CD4-positive, CD25-positive, alpha-beta regulatory T cell (primary cell): ENCODE measurements around the gene CTXND1. TPM values are rescaled to one million over a fixed set of nuclear protein-coding genes. Genes with fewer than 3 reads are reported as not detected.

ENCODE experiments used
- ATAC-seq, 2 donors: fragments of 150-1000 bp; cut with Tn5 transposase; one replicate each; pipeline ENCODE4 v1.10.0; 2021; ENCODE audit warnings: low read depth in 2 of 2, moderate number of reproducible peaks in 2 of 2, moderate library complexity in 1 of 2
- DNase-seq, 3 donors: peaks; one replicate each; pipeline versions ENCODE4 v3.0.0 to v3.0.0-alpha.2; 2012 to 2022; ENCODE audit warnings: mixed read lengths in 1 of 3
- H3K27ac ChIP-seq: one replicate; pipeline ENCODE4 v1.7.0; 2013; ENCODE audit warnings: mild to moderate bottlenecking, low read length; ENCODE audit not compliant: insufficient read depth, poor library complexity, severe bottlenecking
- H3K27me3 ChIP-seq: one replicate; pipeline ENCODE4 v1.7.0; 2013; ENCODE audit warnings: low read length; ENCODE audit not compliant: control insufficient read depth, insufficient read depth
- H3K36me3 ChIP-seq: one replicate; pipeline ENCODE4 v1.7.0; 2013; ENCODE audit warnings: mild to moderate bottlenecking, low read length, moderate library complexity; ENCODE audit not compliant: control insufficient read depth, insufficient read depth
- H3K4me1 ChIP-seq: 2 replicates; pipeline ENCODE4 v1.7.0; 2013; ENCODE audit warnings: mild to moderate bottlenecking, low read length; ENCODE audit not compliant: insufficient read depth, control insufficient read depth, poor library complexity, severe bottlenecking
- H3K4me3 ChIP-seq: one replicate; pipeline ENCODE4 v1.7.0; 2013; ENCODE audit warnings: low read depth, mild to moderate bottlenecking, low read length, moderate library complexity
- H3K9me3 ChIP-seq, 2 experiments: 1 replicate in 1 of 2; 2 replicates in 1 of 2; pipeline ENCODE4 v1.7.0; 2013; ENCODE audit warnings: low read length in 2 of 2, mild to moderate bottlenecking in 1 of 2, moderate library complexity in 1 of 2; ENCODE audit not compliant: control insufficient read depth in 2 of 2
- H3K27ac Mint-ChIP-seq, 3 donors: one replicate each; pipeline ENCODE4 v1.8.0; 2020 to 2022; ENCODE audit warnings: mild to moderate bottlenecking in 3 of 3, mixed read lengths in 3 of 3, moderate library complexity in 2 of 3
- H3K27me3 Mint-ChIP-seq: one replicate; pipeline ENCODE4 v1.8.0; 2022; ENCODE audit warnings: mild to moderate bottlenecking, mixed read lengths
- H3K36me3 Mint-ChIP-seq: one replicate; pipeline ENCODE4 v1.8.0; 2020; ENCODE audit warnings: mixed read lengths
- H3K4me1 Mint-ChIP-seq, 4 donors: one replicate each; pipeline ENCODE4 v1.8.0; 2020 to 2022; ENCODE audit warnings: mixed read lengths in 4 of 4, mild to moderate bottlenecking in 1 of 4
- H3K4me3 Mint-ChIP-seq, 4 donors: one replicate each; pipeline ENCODE4 v1.8.0; 2020 to 2022; ENCODE audit warnings: mild to moderate bottlenecking in 4 of 4, mixed read lengths in 4 of 4, moderate library complexity in 3 of 4
- H3K9me3 Mint-ChIP-seq, 7 donors: one replicate each; pipeline ENCODE4 v1.8.0; 2020 to 2022; ENCODE audit warnings: mixed read lengths in 7 of 7, mild to moderate bottlenecking in 3 of 7, moderate library complexity in 2 of 7
- polyA plus RNA-seq, 4 donors: library from polyadenylated mRNA; unstranded; fragments of 300-500 nt; fragmentation: Illumina TruSeq; gene quantifications; one replicate each; pipeline ENCODE4 v1.2.3, GENCODE V29; 2021
- total RNA-seq: library from RNA; stranded (reverse); gene quantifications from one replicate; pipeline ENCODE4 v1.2.3, GENCODE V29; 2022

CTXND1 gene
- total and polyA plus RNA-seq, 5 donors from 2014 or later: not detected

DNA sequence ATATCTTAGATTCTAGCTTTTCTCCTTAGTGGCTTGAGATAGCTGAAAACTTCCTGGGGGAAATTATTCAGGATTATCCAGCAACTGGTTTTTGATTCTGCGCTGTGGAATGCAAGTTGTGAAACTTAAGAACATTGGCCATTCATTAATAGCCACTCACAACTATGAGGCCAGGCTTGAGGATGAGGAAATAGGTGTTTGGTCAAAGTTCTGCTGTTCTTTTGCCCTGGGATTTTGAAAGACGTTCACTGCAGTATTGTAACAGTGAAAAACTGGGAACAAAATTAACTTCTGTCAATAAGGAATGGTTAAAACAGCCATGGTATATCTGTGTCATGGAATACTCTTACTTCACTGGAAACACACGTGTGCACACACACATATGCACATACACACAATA lies 44.1 kb downstream of the CTXND1 start:
- H3K36me3 ChIP-seq: no peaks in the 10 kb centered on the region
- ATAC-seq: no peak
- H3K4me1 Mint-ChIP-seq: no peaks in the 10 kb centered on the region
- peaks cover 0 to 2% (median 0%) of the 10 kb centered on the region in 7 donors for H3K9me3 Mint-ChIP-seq
- peaks cover 5% of the 10 kb centered on the region for H3K27me3 ChIP-seq
- no peak overlapping the region for H3K27ac ChIP-seq
- no peak overlapping the region for H3K27ac Mint-ChIP-seq
- H3K4me1 ChIP-seq: no peaks in the 10 kb centered on the region
- H3K36me3 Mint-ChIP-seq: no peaks in the 10 kb centered on the region
- no peak for DNase-seq
- no peak overlapping the region for H3K4me3 ChIP-seq
- no peak overlapping the region for H3K4me3 Mint-ChIP-seq
- peaks cover 36% of the 10 kb centered on the region for H3K27me3 Mint-ChIP-seq
- H3K9me3 ChIP-seq: no peaks in the 10 kb centered on the region

- no peak for DNase-seq
- Mint-ChIP-seq H3K9me3 (no peaks in the 10 kb centered on the region), H3K36me3 (no peaks in the 10 kb centered on the region), H3K4me3 (no peak overlapping the region), H3K27me3 (peaks cover 18% of the 10 kb centered on the region), H3K27ac (no peak overlapping the region), H3K4me1 (no peaks in the 10 kb centered on the region)
- Histone ChIP-seq H3K36me3 (no peaks in the 10 kb centered on the region), H3K27me3 (peaks cover 2% of the 10 kb centered on the region), H3K9me3 (no peaks in the 10 kb centered on the region), H3K4me3 (no peak overlapping the region), H3K4me1 (no peaks in the 10 kb centered on the region), H3K27ac (no peak overlapping the region)
- ATAC-seq: no peak
Observed at GRCh38 chr15:80204231-80204630, 47.8 kb downstream of the CTXND1 start.

DNA sequence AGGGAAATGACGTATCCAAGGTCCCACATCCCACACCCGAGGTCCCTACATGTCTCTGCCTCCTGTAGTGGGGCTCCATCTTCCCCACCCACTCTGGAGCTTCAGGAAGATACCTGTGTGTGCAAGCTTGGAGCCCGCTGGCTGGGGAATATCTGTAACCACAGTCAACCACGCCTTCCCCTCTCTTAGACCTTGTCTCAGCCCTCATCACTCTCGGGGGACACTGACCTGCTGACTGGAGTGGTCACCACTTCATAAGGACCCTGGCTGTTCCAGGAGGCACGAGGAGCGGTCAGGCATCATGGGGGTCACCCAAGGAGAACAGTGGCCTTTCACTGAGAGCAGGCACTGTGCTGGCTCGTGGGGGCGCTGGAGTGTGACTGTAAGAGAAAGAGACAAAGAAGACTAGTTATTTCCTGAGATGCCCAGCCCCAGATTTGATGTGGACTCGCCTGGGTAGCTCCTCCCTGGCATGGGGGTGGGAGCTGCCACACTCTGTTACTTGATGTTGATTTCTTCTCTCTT lies 48.6 kb downstream of the CTXND1 start:
- Histone ChIP-seq H3K4me1 (no peaks in the 10 kb centered on the region), H3K4me3 (no peak overlapping the region), H3K27ac (no peak overlapping the region), H3K27me3 (peaks cover 2% of the 10 kb centered on the region), H3K36me3 (no peaks in the 10 kb centered on the region), H3K9me3 (no peaks in the 10 kb centered on the region)
- Mint-ChIP-seq H3K9me3 (no peaks in the 10 kb centered on the region), H3K4me3 (no peak overlapping the region), H3K36me3 (no peaks in the 10 kb centered on the region), H3K4me1 (no peaks in the 10 kb centered on the region), H3K27ac (no peak overlapping the region), H3K27me3 (peaks cover 18% of the 10 kb centered on the region)
- DNase-seq: no peak
- ATAC-seq: no peak

- Histone ChIP-seq H3K27me3 (peaks cover 2% of the 10 kb centered on the region), H3K4me3 (no peak overlapping the region), H3K9me3 (no peaks in the 10 kb centered on the region), H3K4me1 (no peaks in the 10 kb centered on the region), H3K27ac (no peak overlapping the region), H3K36me3 (no peaks in the 10 kb centered on the region)
- Mint-ChIP-seq H3K27me3 (peaks cover 16% of the 10 kb centered on the region), H3K27ac (no peak overlapping the region), H3K4me1 (no peaks in the 10 kb centered on the region), H3K36me3 (no peaks in the 10 kb centered on the region), H3K4me3 (no peak overlapping the region), H3K9me3 (no peaks in the 10 kb centered on the region)
- DNase-seq (no peak), ATAC-seq (no peak)
Observed at GRCh38 chr15:80202641-80203360, 49.2 kb downstream of the CTXND1 start.

DNA sequence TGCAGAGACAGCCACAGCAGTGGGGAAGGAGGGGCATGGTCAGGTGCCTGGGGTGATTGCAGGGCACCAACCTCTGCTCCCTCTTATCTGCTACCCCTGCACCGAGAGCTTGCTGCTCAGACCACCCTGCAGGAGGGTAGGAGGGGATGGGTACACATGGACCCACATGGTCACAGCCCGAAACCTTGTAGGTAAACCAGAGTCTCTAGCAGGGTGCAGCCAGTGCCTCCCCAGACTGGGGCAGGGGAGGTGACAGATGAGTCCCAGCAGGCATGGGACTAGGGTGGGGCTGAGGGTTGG lies 50.0 kb downstream of the CTXND1 start:
- Mint-ChIP-seq H3K36me3 (no peaks in the 10 kb centered on the region), H3K4me3 (no peak overlapping the region), H3K4me1 (no peaks in the 10 kb centered on the region), H3K9me3 (no peaks in the 10 kb centered on the region), H3K27ac (no peak overlapping the region), H3K27me3 (peaks cover 7% of the 10 kb centered on the region)
- DNase-seq (no peak), ATAC-seq (no peak)
- H3K4me3 ChIP-seq: no peak overlapping the region
- no peaks in the 10 kb centered on the region for H3K4me1 ChIP-seq
- no peaks in the 10 kb centered on the region for H3K9me3 ChIP-seq
- peaks cover 6% of the 10 kb centered on the region for H3K27me3 ChIP-seq
- H3K27ac ChIP-seq: no peak overlapping the region
- H3K36me3 ChIP-seq: no peaks in the 10 kb centered on the region

DNA sequence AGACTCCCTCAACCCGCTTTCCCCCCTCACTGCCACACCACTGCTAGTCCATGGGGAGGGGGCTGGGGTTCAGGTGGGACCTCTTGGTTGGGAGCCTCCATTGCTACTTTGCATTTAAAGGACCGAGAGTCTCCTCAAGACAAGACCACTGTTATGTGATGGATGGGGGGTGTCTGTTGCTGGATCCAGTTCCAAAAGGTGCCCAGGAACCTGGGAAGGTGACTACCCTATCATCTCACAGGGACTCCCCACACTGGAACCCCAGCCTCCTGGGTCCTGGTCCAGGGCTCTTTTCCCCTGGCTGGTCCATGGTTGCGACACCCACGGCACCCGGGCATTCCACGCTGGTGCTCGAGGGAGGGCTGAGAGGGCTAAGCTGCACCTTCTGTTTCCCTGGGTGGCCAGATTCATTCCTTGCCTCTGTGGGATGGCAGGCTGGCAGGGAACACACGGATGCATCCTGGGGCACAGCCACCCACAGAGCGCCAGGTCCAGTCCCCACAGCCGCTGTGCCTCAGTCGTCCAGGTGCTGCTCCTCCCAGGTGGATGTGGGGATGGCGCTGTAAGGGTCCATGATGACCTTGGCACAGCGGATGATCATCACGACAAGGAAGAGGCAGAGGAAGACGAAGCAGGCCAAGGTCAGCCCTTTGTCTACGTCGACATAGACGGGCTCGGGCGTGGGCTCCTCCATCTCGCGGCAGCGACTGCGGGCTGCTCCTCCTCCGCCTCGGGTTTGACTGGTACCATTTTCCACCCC lies 50.6 kb downstream of the CTXND1 start:
- no peak overlapping the region for H3K4me3 Mint-ChIP-seq
- Histone ChIP-seq H3K9me3 (no peaks in the 10 kb centered on the region), H3K36me3 (no peaks in the 10 kb centered on the region), H3K4me3 (no peak overlapping the region), H3K27me3 (peaks cover 4% of the 10 kb centered on the region), H3K4me1 (no peaks in the 10 kb centered on the region), H3K27ac (no peak overlapping the region)
- H3K4me1 Mint-ChIP-seq: no peaks in the 10 kb centered on the region
- ATAC-seq: no peak
- H3K27ac Mint-ChIP-seq: no peak overlapping the region
- H3K27me3 Mint-ChIP-seq: peaks cover 2% of the 10 kb centered on the region
- no peaks in the 10 kb centered on the region for H3K36me3 Mint-ChIP-seq
- DNase-seq: no peak
- no peaks in the 10 kb centered on the region for H3K9me3 Mint-ChIP-seq

GRCh38 chr15:80199869-80200268 lies 52.1 kb downstream of the CTXND1 start:
- no peaks in the 10 kb centered on the region for H3K9me3 ChIP-seq
- H3K27ac ChIP-seq: no peak overlapping the region
- H3K36me3 Mint-ChIP-seq: no peaks in the 10 kb centered on the region
- DNase-seq (no peak), ATAC-seq (no peak)
- H3K4me1 ChIP-seq: no peaks in the 10 kb centered on the region
- H3K4me3 ChIP-seq: no peak overlapping the region
- no peaks in the 10 kb centered on the region for H3K27me3 Mint-ChIP-seq
- H3K4me1 Mint-ChIP-seq: no peaks in the 10 kb centered on the region
- peaks cover 4% of the 10 kb centered on the region for H3K27me3 ChIP-seq
- H3K4me3 Mint-ChIP-seq: no peak overlapping the region
- H3K27ac Mint-ChIP-seq: peak overlapping the region in 1 of 3 donors; percentile 69
- H3K9me3 Mint-ChIP-seq: peaks cover 0 to under 1% (median 0%) of the 10 kb centered on the region in 7 donors
- no peaks in the 10 kb centered on the region for H3K36me3 ChIP-seq

GRCh38 chr15:80199366-80199765 lies 52.6 kb downstream of the CTXND1 start:
- no peaks in the 10 kb centered on the region for H3K36me3 Mint-ChIP-seq

More at GRCh38 chr15:80199366-80199765, 52.6 kb downstream of the CTXND1 start:
- no peaks in the 10 kb centered on the region for H3K4me1 Mint-ChIP-seq
- DNase-seq (no peak), ATAC-seq (no peak)
- H3K27ac Mint-ChIP-seq: peak overlapping the region in 1 of 3 donors; percentile 69
- Histone ChIP-seq H3K4me3 (no peak overlapping the region), H3K27ac (no peak overlapping the region), H3K27me3 (peaks cover 4% of the 10 kb centered on the region), H3K9me3 (no peaks in the 10 kb centered on the region), H3K36me3 (no peaks in the 10 kb centered on the region), H3K4me1 (no peaks in the 10 kb centered on the region)
- no peak overlapping the region for H3K4me3 Mint-ChIP-seq
- H3K27me3 Mint-ChIP-seq: no peaks in the 10 kb centered on the region
- peaks cover 0 to 3% (median 0%) of the 10 kb centered on the region in 7 donors for H3K9me3 Mint-ChIP-seq
